Epithelial cell of esophagus (primary cell): ENCODE results near the gene DLL4.

Experiments used
- DNase-seq: peaks from one replicate; pipeline ENCODE4 v3.0.0; 2010; ENCODE audit warnings: low read depth
- H3K4me3 ChIP-seq: 2 replicates; pipeline ENCODE4 v1.5.1; 2011; ENCODE audit warnings: mild to moderate bottlenecking, low read length, control low read depth
- TF ChIP-seq, protein P1 (sequence below): IDR thresholded peaks from 2 replicates; pipeline ENCODE4 v1.5.1; 2011; ENCODE audit warnings: low read depth, mild to moderate bottlenecking, low read length, control low read depth, inconsistent platforms; ENCODE audit not compliant: insufficient read depth; ENCODE audit errors: missing control alignments

DLL4 gene

DNA sequence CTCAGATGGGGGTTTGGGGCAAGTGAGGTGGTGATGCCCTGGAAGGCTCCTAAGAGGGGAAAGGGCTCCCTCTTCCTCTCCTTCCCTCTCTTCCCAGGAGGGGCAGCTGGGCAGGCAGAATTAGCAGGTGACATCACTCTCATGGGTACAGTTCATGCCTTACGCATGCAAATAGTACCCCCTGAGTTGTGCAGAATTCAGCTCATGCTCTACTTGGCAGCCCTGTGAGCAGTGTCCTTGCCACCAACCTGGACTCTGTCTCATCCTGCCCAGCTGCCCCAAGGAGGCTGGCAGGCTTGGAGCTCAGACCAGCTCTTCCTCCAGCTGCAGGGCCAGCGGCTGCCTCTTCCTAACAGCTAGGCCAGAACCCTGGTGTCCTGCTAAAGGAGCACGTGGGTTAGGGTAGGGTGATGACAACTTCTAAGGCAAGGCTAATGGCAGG lies 27.4 kb downstream of the DLL4 start:
- TF ChIP-seq, protein P1, sequence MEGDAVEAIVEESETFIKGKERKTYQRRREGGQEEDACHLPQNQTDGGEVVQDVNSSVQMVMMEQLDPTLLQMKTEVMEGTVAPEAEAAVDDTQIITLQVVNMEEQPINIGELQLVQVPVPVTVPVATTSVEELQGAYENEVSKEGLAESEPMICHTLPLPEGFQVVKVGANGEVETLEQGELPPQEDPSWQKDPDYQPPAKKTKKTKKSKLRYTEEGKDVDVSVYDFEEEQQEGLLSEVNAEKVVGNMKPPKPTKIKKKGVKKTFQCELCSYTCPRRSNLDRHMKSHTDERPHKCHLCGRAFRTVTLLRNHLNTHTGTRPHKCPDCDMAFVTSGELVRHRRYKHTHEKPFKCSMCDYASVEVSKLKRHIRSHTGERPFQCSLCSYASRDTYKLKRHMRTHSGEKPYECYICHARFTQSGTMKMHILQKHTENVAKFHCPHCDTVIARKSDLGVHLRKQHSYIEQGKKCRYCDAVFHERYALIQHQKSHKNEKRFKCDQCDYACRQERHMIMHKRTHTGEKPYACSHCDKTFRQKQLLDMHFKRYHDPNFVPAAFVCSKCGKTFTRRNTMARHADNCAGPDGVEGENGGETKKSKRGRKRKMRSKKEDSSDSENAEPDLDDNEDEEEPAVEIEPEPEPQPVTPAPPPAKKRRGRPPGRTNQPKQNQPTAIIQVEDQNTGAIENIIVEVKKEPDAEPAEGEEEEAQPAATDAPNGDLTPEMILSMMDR, result no peak
- no peak for DNase-seq
- no peak overlapping the region for H3K4me3 ChIP-seq

DNA sequence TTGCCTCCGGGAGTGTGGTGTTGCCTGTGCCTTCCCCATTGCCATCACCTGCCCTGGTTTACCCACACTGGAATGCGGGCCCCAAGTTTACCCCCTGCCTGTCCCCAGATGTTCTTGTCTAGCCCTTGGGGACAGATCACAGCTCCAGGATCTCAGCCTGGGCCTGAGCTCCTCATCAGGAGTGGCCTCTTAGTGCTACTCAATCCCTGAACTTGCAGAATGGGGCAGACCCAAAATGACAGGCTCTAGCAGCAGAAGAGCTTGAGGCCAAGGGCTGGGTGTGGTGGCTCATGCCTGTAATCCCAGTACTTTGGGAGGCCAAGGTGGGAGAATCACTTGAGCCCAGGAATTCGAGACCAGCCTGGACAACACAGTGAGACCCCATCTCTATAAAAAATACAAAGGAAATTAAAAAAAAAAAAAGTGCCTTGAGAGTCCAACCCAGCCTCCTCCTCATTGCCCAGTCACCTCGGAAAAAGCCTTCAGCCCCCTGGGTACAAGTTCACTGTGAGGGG lies 28.0 kb downstream of the DLL4 start:
- no peak overlapping the region for H3K4me3 ChIP-seq
- TF ChIP-seq, protein P1, result no peak
- no peak for DNase-seq

DNA sequence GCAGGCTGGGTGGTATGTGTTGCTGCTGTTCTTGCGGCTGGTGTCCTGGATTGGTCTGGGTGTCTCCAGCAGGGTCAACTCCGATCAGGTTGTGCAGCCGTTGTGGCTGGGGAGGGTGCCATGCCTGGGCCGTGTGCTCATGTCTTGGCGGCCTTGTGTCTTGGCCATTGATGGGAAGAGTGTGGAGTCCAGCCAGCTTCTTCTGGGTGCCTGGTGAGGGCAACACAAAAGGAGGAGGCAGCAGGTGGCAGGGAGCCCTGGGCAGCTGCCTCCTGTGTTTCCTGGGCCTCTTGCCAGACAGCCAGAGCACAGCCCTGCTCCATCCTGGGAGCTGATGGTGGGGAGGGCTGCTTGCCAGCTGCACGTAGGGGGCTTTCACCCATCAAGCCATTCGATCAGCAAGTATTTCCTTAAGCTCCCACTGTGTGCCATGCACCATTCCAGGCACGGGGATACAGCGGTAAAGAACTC lies 28.5 kb downstream of the DLL4 start:
- TF ChIP-seq, protein P1, result no peak
- H3K4me3 ChIP-seq, result no peak overlapping the region
- no peak for DNase-seq

DNA sequence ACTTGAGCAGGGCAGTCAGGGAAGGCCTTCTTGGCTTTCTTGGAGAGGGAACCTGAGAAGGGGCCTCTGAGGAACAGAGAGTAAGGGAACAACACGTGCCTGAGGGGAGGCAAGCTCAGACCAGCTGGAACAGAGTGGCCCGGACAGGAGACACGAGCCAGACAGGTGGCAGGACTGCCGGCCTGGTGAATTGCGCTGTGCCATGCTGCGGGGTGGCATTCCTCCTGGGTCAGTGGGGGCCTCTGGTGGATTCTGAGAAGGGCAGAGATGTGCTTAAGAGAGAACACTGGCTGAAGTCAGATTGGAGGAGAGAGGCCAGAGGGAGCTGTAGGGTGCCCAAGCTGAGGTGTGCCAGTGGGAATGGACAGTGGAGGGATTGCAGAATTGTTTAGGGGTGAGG lies 29.0 kb downstream of the DLL4 start:
- no peak overlapping the region for H3K4me3 ChIP-seq
- DNase-seq, result peak; percentile 34
- TF ChIP-seq, protein P1, result no peak

DNA sequence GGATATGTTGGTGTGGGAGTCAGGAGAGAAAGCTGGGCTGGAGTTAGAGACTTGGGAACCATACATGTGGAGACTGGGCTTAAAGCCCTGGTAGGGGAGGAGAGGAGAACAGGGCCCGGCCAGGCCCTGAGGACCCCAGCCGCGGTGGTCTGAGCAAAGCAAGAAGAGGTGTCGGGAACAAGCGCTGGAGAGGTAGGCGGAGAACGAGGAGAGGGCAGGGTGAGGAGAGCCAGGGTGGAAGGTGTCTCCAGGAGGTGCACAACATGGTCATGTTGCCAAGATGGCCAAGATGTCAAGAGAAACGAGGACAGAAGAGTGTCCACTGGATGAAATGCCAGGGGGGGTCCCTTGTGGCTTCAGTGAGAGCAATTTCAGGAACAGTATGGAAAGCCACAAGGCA lies 29.6 kb downstream of the DLL4 start:
- TF ChIP-seq, protein P1, result no peak
- no peak overlapping the region for H3K4me3 ChIP-seq
- no peak for DNase-seq

DNA sequence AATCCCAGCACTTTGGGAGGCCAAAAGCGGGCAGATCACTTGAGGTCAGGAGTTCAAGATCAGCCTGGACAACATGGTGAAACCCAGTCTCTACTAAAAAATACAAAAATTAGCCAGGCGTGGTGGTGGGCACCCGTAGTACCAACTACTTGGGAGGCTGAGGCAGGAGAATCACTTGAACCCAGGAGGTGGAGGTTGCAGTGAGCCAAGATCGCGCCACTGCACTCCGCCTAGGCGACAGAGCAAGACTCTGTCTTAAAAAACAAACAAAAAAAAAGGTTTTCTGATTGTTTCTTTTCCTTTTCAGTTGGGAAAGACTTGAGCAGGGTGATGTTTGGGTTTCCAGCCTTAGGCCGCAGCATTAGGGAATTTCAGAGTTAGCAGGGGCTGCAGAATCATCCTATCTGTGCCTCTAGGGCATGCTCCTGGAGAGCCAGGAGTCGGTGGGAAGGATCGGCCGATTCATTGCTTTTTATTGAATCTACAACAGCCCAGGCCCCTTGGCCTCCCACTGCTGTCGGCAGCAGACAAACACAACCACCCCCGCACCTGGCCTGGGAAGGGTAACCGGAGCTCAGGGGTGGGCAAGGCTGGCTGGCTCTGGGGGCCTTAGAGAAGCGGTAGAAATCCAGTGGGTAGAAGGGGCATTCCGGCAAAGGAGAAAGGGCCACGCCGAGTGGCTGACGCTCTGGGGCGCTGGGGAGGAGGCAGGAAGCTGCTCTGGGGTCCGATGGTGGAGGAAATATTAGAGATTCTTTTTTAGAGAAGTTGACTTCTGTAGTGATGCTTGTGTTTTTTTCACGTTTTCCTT lies 30.4 kb downstream of the DLL4 start:
- no peak overlapping the region for H3K4me3 ChIP-seq
- DNase-seq, result no peak
- TF ChIP-seq, protein P1, result no peak
